VCaP (cell line): ENCODE results near the gene TMEM138.

Experiments used
- H3K27ac ChIP-seq: fragments of 450-650 bp; 2 replicates; pipeline ENCODE4 v1.5.1; 2017
- CTCF ChIP-seq: fragments of 450-650 bp; conservative IDR thresholded peaks from 2 replicates; pipeline ENCODE4 v1.5.1; 2017; ENCODE audit warnings: mild to moderate bottlenecking, moderate library complexity

Gene TMEM138

GRCh38 chr11:61350336-61350735, 11.8 kb upstream of the TMEM138 start:
- H3K27ac ChIP-seq: no peak overlapping the region
- no peak for TF ChIP-seq CTCF

GRCh38 chr11:61350803-61351202, 11.4 kb upstream of the TMEM138 start:
- no peak for TF ChIP-seq CTCF
- no peak overlapping the region for H3K27ac ChIP-seq

DNA sequence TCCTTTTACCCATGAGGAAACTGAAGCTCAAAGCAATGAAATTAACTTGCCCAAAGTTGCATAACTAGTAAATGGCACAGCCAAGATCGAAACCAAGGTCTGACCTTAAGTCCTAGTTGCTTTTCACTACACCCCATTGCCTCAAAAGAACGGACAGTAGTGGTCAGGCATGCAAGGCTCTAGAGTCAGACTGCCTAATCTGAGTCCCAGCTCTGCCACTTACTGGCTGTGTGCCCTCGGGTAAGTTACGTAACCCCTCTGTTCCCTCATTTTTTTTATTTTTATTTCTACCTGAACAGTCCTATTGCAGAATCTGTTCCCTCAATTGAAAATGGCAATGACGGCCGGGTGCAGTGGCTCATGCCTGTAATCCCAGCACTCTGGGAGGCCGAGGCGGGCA, 10.1 kb upstream of the TMEM138 start:
- H3K27ac ChIP-seq: no peak overlapping the region
- no peak for TF ChIP-seq CTCF

DNA sequence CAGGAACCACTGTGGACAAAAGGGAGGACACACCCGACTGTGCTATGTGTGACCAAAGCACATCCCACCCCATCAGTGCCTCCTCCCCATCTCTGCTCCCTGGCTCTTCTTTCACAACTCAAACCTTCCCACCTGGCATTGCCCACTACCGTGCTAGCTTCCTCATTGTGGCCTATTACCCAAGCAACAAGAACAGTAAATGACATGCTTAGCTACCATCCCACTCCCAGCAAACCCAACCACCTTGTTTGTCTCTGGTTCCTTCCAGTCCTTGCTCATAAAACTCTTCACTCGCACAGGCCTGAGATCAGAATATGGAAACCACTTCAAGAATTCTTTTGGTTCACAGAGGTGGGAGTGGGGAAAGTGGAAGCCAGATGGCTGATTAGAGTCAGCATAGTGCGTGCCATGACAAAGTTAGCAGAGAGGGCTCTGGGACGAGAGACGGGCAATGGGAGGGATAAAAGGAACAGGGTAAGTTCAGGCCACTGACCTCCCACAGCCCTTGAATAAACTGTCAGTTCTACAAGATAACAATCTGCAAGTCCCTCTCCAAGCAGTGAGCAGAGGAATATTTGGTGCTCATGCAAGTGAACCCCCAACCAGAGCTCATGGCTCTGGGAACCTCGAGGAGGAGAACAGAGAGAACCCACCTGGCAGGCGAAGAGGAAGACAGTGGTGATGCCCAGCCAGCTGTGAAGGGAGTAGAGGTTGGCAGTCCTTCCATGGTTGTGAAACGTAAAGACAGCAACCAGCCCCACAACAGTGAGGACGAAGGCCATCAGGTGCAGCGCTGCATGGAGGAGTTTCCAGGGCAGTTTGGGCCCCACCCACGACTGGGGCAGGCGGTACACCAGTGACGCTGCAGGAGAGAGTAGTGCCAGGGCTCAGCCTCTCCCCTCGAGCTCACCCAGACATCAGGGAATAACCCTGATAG, 8.8 kb upstream of the TMEM138 start:
- no peak overlapping the region for H3K27ac ChIP-seq
- no peak for TF ChIP-seq CTCF

GRCh38 chr11:61354208-61354607, 8.0 kb upstream of the TMEM138 start:
- no peak for TF ChIP-seq CTCF
- no peak overlapping the region for H3K27ac ChIP-seq

- H3K27ac ChIP-seq: no peak overlapping the region
- no peak for TF ChIP-seq CTCF
Observed at GRCh38 chr11:61356706-61357105, 5.5 kb upstream of the TMEM138 start.

DNA sequence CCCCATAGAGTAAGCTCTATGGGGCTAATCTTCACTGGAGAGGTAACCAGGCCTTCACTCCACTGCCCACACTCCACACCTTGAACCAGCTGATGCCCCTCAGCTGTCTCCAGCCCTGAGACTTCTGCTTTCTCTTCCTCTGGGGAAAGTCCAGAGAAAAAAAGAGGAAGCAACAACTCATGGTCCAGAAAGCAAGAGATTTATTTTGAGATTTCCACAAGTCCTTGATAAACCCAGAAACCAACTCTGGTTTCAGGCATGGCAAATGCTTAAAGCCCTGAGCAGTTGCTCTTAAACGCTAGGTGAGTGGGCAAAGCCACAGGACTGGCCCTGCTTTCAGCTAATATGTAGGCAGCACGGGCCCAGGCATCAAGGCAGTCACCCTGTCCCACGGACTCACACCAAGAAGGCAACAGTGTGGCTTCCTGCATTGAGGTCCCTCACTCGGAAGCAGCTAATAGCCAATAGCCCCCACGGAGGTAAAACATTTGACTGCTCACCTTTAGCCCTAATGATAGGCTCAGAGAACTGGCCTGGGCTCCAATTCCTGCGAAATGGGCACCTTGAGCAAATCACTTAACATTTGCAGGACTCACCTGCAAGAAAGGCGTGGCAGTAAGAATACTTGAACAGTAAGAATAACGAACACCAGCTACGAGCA, 4.8 kb upstream of the TMEM138 start:
- no peak overlapping the region for H3K27ac ChIP-seq
- no peak for TF ChIP-seq CTCF
